ENCODE data around the gene MRS2.
A peak's percentile ranks its signal among the peaks of the same experiment; 100 is the strongest.

The MRS2 gene

DNA sequence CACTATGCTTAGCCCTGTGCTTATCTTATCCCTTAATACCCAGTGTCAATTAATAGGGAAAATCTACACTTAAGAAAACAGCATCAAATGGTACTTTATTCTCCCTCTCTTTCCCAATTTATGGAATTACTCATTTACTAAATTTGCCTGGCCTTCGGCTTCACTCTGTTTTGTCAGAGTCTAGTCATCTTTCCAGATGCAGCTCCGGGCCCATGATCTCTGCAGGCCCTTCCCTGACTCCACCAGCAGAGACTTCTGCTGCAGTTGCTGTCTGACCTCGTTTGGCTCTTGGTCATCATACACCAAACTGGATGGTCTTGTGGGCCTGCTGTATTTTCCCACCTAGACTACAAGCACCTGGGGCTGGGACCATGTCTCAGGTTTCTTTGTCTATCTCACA lies 27.4 kb downstream of the MRS2 start:
- no peak for DNase-seq (ENCODE audit: low spot score)

DNA sequence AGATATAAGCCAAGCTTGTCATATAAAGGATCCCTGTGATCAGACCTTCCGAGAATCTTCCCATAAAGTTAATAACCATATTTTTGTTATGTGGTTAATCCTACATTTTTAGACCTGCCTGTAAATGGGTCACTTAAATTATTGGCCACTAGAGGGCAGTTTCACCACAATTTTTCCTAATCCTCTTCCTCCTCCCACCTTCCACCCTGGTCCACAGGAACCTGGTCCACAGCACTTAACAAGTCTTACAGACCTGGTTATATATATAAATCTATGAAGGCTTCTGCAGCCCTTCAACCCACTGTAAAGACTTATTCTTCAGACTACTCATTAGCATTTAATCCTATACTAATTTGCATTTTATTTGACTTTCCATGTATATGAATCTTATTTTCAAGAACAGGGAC lies 28.3 kb downstream of the MRS2 start:
- DNase-seq (ENCODE audit: low spot score), result peak; percentile 49

GRCh38 chr6:24432611-24433010 lies 29.9 kb downstream of the MRS2 start:
- no peak for DNase-seq (ENCODE audit: low spot score)

DNA sequence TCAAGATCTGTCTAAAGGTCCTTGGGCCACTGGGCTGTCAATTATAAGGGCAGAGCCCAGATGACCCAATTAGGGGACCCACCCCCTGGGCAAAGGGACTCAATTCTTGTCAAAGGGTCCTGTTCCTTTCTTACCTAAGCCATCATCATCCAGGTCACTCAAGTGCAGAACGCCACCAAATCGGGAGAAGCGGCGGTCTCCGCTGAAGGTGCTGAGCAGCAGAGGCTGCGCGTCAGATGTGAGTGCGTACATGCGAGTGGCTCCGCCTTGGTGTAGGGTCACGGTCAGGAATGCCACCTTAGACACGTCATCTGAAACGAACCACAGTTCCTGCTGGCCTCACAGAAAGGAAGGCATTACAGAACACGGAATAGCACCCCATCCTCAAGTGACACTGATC lies 34.2 kb downstream of the MRS2 start:
- no peak for DNase-seq (ENCODE audit: low spot score)

DNA sequence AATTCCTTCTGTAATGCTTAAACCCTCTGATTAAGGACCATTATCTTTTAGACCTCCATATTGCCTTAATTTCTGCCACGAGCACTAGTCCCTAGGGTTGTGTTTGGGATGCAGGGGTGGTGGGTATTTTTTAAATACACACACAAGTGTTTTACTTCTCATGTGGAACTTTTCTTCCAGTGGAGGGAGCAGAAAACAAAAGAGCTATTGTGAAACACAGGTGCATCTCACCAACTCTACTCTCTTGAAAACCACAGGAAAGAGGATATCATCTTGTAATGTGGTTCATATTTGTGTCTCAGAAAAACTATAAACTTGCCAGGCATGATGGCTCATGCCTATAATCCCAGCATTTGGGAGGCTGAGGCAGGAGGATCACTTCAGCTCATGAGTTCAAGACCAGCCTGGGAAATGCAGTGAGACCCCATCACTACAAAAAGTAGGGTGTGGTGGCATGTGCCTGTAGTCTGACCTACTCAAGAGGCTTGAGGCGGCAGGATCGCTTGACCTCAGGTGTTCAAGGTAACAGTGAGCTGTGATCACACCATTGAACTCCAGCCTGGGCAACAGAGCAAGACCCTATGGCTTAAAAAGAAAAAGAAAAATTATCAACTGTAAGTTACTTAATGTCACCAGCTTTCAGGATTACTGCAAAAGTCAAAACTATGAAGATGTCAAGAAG lies 37.3 kb downstream of the MRS2 start:
- no peak for DNase-seq (ENCODE audit: low spot score)

DNA sequence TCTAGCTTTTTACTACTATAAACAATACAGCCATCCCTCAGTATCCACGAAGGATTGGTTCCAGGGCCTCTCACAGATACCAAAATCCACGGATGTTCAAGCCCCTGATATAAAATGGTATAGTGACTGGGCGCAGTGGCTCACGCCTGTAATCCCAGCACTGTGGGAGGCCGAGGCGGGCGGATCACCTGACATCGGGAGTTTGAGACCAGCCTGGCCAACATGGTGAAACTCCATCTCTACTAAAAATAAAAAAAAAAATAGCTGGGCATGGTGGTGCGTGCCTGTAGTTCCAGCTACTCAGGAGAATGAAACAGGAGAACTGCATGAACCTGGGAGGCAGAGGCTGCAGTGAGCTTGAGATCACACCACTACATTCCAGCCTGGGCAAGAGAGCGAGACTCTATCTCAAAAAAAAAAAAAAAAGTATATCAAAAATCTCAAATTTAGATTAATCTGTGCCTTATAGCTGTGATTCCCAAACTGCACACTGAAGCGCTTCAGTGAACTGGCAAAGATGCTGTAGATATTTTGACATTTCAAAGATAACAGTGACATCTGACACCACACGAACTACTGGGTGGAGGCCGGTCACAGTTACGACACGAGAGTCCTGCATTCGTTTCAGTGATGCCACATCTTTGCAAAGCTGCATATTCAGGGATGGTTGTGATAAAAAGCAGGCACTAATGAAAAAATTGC lies 38.3 kb downstream of the MRS2 start:
- DNase-seq (ENCODE audit: low spot score), result no peak

DNA sequence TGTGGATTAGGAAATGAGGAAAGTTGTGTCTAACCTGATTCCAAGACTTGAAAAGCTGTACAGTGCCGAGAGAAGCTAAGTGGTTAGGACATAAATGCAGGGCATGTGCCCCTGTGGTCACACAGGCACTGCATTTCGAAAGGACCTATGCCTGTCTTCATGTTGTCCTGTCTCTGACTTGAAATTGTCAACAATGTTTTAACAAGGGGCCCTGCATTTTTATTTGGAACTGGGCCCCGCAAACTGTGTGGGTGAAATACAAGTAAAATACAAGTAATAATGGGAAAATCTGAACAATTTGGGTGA lies 38.8 kb downstream of the MRS2 start:
- DNase-seq (ENCODE audit: low spot score), result no peak

DNA sequence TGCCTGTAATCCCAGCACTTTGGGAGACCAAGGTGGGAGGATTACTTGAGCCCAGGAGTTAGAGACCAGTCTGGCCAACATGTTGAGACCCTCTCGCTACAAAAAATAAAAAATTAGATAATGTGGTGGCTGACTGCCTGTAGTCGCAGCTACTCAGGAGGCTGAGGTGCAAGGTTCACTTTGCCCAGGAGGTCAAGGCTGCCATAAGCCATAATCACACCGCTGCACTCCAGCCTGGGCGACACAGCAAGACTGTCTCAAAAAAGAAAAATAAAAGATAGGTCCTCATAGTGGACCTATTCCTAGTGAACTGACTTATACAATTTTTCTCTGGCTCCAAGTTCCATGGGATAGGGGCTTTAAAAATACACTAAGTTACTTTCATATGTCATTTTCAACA lies 41.9 kb downstream of the MRS2 start:
- DNase-seq (ENCODE audit: low spot score), result no peak

- no peak for DNase-seq (ENCODE audit: low spot score)
These were observed 43.0 kb downstream of the MRS2 start for GRCh38 chr6:24445704-24446103.

DNA sequence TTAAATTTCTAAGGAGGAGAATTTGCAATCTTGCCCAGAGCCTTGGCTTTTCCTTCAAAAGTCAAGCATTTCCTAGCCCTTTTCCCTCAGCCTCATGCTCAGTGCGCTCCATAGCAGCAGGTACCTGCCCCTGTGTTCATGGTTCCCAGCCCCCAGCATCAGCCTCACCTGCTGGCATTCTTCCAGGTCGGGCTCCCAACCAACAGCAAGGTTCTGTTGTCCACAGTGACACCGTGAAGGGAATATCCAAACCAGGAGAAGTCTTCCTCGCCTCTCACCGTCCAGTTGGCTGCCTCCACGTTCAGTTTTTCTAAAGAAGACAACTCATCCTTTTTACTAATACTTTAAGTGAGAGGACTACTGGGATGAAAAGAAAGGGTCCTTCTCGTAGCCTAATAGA lies 43.9 kb downstream of the MRS2 start:
- no peak for DNase-seq (ENCODE audit: low spot score)

DNA sequence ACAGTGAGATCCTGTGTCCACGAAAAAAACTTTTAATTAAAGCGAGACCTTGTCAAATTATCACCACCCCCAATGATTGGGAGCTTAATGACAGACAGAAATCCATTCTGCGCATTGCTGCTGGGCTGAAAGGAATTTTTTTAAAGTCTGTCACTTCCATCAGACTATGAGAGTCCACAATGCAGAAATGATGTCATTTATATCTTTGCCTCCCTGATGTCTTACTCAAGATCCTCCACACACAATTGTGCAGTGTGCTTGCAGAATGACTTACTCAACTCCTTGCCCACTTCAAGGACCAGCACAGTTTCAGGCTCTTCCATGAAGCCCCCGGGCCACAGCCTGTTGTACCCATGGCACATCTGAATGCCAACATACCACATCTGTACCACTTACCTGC lies 45.7 kb downstream of the MRS2 start:
- no peak for DNase-seq (ENCODE audit: low spot score)

DNA sequence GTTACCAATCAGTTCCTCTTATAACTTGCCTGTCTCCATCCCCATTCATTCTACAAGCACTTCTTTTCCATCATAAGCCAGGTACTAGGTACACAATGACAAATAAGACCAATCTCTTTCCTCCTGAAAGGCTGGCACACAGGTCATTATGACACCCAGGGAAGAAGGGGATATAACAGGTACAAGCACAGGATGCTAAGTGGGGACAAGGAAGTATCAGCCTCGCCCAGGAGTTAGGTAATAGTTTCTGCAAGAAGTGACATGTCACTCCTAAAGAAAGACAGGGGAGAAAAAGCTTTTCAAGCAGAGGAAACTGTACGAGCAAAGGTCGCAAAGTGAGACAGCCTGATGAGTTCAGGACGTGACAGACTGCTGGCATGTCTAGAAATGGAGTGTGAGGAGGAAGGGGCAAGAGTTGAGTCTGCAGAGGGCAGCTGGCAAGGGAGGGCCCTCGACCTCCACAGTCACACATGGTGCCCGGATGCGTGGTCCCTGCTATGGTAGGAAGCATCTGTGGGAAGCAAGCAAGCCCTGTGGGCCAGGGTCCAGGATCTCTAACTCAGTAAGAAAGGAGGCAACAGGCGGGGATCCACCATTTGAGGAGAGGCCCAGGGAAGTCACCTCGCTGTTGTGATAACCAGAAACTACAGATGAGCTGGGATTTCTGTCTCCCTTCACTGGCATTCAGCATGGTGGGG lies 46.2 kb downstream of the MRS2 start:
- no peak for DNase-seq (ENCODE audit: low spot score)

DNA sequence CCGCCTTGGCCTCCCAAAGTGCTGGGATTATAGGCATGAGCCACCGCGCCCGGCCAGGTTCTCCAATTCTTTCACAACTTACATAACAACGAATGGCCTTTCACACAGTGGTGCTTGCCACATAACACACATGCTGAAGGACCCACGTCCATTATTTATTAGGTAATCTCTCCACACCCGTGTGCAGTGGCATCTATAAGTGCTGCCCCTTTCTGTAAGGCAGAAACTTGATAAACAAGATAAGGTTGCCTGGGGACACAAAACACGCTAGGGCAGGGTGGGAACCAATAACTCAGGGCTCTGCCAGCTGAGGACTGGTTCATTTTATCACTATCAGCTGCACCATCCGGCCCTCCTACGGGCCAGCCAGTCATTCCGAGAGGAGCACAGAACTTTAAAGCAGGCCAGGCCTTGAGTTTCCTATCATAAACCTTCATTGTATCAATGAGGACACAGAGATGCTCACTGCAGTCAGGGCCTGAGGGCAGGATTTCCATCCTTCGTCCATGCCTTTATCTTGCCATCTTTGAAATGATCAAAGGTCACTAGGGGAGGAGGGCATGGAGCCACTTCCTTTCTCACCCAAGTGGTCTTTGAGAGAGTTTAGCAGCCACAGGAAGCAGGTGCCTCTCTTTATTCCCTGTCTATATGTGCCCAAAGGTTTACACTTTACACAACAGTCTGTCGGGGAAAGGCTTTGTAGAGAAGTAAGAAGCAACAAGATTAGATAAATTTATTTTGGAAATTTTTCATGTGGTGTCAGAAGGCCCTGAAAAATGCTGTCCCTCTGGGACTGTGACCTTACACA lies 49.0 kb downstream of the MRS2 start:
- DNase-seq (ENCODE audit: low spot score), result no peak

- no peak for DNase-seq (ENCODE audit: low spot score)
These were observed 51.2 kb downstream of the MRS2 start for GRCh38 chr6:24453921-24454320.

DNA sequence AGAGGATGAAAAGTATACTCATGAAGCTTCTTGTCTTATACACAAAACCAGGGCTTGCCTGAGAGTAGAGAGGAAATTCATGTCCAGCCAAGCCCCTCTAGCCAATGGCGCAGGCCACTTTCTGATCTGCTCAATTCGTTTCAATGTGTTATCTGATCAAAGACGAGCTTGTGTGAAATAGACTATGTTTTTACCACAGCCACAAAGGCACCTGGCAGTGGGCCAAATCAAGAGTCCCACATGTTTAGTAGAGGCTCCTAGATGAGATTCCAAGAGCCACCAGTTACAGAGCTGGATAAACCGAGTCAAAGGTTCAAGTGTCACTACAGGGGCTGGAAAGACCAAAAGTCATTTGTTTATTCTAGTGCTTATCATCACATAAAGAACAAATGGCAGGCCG lies 51.7 kb downstream of the MRS2 start:
- no peak for DNase-seq (ENCODE audit: low spot score)

DNA sequence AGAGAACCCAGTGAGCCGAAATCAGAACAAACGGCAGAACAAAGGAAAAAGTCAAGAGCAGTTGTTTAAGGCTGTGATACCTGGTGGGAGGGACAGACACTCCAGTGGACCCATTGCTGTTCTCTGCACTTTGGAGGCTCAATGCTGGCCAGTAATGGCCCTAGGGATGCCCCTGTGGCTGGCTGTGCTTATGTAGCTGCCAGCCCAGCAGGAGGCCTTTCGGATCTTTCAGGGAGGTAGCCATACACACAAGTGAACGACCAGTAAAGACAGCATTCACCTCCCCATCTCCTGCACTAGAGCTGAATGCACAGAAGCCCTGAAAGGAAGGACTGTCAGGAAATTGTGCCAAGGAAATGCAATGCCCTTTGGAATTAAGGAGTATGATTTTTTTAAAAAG lies 52.3 kb downstream of the MRS2 start:
- no peak for DNase-seq (ENCODE audit: low spot score)

DNA sequence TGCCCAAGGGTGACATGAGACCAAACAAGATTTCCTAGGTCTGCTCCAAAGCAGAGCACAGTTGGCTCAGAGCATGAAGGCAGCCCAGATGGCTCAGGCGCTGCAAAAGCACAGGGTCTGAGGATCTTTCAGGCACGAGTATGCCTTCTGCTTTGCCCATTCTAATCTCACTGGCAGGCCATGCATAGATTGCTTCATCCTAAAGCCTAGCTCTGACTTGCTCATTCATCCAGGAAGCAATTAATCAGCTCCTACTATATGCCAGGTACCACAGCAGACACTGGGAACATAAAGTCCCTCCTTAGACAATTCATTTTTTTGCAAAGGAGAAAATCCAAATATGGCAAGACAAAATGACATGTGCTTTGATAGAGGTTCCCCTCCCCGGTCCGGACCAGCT lies 55.4 kb downstream of the MRS2 start:
- no peak for DNase-seq (ENCODE audit: low spot score)

DNA sequence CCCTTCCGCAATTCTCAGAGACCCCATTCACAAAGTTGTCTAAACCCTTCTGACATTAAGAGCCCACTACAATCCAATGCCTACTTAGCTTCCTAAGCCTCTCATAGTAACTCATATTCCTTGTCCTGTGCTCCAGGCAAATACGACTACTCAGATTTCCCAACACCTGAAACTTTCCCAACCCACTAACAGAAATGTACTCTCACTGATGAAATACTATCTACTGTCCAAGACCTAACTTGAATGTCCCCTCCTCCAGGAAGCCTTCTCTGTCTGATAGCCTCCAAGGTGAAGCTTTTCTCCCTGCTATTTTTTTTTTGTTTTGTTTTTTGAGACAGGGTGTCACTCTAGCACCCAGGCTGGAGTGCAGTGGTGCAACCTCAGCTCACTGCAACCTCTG lies 56.2 kb downstream of the MRS2 start:
- no peak for DNase-seq (ENCODE audit: low spot score)

- no peak for DNase-seq (ENCODE audit: low spot score)
These were observed 58.2 kb downstream of the MRS2 start for GRCh38 chr6:24460966-24461365.

DNA sequence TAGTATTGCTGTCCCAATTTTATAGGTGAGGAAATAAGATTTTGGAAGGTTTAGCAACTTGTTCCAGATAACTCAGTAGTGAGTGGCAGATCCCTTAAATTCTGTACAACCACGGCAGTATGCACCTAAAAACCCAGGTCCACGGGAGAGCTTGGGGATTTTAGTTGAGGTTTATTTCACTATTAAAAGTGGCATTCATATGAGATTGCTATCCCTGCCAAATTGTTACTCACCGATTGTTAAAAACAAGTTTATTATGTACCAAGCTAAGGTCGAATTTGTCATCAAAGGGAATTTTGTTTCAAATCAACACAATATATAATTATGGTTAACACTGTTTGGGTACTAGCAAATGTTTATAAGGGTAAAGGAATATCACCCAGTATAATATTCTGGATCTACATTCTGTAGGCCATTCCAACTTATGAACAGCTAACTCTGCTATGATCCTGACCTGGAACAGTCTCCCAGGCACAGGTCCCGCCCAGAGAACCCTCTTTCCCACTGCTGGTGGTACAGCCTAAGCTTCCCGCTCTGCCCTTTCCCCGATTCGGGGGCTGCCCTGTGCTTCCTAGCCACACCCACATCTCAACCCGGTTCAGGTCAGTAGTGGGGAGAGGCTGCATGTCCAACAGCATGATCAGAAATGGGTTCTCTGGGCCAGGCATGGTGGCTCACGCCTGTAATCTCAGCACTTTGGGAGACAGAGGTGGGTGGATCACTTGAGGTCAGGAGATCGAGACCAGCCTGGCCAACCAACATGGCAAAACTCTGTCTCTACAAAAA lies 61.7 kb downstream of the MRS2 start:
- no peak for DNase-seq (ENCODE audit: low spot score)

DNA sequence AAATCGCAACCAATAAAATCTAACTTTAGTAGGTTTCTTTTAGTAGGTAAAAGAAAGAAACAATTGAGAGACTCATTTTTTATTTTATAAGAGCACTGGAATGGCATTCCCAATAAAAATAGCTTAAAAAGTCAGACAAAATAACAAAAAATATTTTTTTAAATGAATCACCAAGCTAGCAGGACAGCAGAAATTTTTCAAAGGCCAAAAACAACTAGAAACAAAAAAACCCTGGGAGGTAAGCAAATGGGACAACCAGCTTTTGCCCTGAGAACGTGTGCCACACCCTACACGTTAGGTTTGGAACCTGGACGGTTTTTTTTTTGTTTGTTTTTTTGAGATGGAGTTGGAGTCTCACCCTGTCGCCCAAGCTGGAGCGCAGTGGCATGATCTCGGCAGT lies 67.1 kb downstream of the MRS2 start:
- no peak for DNase-seq (ENCODE audit: low spot score)

DNA sequence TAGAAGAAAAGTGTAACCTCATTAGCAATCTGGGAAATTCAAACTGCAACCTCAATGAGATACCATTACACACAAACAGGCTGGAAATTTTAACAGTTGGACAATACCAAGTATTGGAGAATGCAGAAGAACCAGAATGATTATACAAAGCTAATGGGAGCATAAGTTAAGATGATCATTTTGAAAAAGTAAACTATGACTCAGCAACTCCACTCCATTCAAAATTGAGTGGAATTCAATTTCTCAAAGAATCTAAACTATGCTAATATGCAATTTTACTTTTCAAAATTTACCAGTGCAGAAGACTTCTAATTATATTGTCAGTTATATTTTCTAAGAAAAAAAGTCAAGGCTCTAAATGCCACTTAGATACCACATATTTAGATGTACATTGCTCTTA lies 69.4 kb downstream of the MRS2 start:
- no peak for DNase-seq (ENCODE audit: low spot score)
